H4 (cell line): Measurements from ENCODE around the gene CNNM4. TPM values are rescaled to one million over a fixed set of nuclear protein-coding genes. Genes with fewer than 3 reads are reported as not detected.
A peak's percentile ranks its signal among the peaks of the same experiment; 100 is the strongest.

Experiments used
- DNase-seq: peaks from one replicate; pipeline ENCODE4 v3.0.0-alpha.2; 2015; ENCODE audit warnings: low spot score
- total RNA-seq: library from RNA; depleted of rRNA; stranded (reverse); fragments of >200 nt; shearing (Covaris generic); gene quantifications from 2 replicates; pipeline ENCODE4 v1.2.3, GENCODE V29; 2014

Gene CNNM4
- total RNA-seq, 1 experiment from 2014 or later: 3.4 TPM

DNA sequence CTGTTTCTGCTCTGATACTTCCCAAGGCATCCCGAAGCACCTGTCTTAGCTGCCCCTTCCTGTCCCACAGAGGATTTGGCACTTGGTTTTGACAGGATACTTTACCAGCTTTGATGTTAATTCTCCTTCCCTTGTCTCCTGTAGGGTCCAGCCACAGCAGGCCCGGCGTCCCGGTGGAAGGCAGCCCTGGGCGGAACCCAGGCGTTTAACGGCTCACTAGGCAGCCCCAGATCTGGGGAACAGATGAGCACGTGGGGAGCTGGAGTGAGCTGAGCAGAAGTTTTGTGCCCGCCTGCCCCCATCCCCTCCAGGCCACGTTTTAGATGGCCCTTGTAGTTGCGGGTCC, 71.7 kb downstream of the CNNM4 start:
- DNase-seq: no peak

DNA sequence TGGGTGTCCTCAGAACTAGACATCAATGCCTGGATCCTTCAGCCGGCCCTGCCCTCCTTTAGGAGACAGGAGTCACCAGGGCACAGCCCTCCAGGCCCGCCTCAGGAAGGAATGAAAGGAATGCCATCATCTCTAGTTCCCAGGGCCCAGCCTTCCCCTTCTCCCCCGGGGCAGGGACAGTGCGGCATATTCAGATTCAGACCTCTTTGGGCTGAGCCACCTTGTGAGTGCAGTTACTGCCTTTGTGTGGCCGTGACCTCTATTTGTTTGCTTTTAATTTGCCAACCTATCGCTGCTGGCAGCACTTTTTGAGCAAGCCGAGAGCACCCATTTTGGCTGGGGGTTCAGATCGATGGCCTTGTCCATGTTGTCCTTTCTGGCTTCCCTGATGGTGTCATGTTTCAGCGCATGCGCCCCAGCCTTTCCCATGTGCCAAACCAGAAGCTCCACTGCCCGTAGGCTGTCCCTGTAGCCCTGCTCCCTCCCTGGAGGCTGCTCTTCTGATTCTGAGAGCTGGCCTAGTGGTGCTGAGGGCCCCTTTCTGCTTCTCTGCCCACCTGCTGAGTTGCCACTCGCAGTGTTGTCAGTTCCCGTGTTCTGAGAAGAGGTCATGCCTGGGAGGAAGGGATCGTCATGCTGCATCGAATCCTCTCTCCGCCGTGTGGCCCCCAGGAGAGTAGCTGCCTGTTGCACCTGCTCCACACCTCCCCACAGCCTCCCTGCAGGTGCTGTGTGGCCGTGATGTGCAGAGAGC, 72.2 kb downstream of the CNNM4 start:
- DNase-seq: no peak

DNA sequence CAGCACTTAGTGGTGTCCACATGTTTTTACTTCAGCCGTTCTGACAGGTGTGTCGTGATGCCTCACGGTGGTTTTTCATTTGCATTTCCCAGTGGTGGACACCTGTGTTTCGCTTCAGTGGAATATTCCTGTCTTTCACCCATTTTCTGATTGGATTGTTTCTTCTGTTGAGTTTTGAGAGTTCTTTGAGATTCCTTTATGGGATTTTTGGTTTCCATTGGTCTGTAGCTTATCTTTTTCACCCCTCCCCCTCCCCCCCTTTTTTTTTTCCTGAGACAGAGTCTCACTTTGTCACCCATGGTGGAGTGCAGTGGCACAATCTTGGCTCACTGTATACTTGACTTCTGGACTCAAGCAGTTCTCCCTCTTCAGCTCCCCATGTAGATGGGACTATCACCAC, 75.1 kb downstream of the CNNM4 start:
- no peak for DNase-seq

DNA sequence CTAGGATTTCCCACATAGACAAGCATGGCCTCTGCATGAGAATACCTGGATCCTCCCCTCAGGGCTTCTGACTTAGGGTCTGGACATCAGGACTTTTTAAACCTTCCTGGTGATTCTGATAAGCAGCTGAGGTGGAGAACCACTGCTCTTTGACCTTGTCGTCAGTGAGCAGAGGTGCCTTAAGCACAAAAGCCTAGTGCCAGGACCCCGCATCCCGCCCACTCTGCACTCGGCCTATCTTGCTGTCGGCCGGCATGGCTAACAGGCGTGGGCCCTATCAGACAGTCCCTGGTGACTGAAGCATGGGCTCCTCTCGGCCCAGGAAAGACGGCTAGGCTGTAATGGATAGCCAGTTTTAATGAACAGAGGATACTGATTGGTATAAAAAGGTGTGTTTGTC, 76.9 kb downstream of the CNNM4 start:
- no peak for DNase-seq

DNA sequence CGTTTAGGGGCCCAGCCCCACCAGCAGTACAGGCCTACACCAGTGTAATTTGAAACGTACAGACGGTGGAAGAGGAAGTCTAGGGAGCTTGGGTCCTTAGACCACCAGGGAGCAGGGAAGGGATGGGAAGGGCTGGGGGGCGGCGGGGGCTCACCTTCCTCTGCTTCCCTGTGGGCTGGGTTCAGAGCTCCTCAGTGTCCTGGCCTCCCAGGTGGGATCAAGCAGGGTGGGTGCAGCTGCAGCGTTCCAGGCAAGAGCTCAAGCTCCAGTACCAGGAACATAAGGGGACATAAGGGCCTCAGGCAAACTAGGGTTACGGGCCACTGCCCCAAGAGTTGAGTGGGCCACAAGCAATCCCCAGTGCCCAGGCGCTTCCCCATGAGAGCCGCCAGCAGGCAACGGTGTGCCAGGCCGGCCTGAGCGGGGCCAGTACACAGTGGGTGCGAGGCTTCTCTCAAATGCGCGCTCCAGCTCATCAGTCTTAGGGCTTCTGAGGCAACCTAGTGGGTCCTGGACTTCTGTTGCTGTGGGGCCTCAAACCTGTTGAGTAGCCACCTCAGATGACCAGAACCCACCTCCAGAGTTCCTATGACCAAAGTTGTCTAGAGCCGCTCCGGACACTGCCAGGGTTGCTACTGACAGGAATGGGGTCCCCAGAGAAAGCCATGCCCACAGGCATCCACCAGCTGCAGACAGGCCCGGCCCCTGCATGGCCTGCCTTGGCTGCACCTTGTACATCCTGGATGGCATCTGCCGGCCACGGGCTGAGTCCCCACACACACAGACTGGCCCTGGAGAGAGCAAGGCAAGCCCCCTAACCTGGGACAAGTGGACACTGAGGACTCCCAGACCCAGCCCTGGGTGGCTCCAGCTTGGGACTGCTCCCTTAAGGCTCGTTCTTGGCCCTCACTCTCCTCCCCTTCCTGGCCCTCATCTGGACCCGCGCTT, 77.9 kb downstream of the CNNM4 start:
- no peak for DNase-seq

DNA sequence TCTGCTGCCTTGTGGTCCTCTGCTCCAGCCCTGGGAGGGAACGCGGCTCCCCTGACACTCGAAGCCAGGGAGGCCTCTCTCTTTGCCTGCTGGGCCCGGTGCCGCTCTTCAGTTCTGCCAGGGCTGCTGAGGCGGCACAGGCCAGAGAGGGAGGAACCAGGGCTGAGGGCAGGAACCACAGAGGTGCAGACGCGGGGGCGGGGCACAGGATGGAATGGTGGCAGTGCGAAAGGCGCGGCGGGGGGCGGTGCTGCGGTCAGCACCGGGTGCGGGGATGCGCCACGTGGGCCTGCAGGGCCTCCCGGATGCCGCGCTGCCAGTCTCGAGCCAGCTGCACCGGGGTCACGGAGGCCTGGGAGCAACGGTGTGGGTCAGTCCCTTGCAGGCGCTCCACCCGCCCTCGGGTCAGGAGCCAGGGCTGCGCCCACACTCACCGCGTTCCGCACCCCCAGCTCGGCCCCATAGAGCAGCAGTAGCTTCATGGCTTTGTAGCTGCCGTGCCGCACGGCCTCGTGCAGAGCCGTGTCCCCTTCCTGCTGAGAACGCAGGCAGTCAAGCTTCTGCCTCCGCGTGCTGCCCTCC, 78.7 kb downstream of the CNNM4 start:
- DNase-seq: no peak

DNA sequence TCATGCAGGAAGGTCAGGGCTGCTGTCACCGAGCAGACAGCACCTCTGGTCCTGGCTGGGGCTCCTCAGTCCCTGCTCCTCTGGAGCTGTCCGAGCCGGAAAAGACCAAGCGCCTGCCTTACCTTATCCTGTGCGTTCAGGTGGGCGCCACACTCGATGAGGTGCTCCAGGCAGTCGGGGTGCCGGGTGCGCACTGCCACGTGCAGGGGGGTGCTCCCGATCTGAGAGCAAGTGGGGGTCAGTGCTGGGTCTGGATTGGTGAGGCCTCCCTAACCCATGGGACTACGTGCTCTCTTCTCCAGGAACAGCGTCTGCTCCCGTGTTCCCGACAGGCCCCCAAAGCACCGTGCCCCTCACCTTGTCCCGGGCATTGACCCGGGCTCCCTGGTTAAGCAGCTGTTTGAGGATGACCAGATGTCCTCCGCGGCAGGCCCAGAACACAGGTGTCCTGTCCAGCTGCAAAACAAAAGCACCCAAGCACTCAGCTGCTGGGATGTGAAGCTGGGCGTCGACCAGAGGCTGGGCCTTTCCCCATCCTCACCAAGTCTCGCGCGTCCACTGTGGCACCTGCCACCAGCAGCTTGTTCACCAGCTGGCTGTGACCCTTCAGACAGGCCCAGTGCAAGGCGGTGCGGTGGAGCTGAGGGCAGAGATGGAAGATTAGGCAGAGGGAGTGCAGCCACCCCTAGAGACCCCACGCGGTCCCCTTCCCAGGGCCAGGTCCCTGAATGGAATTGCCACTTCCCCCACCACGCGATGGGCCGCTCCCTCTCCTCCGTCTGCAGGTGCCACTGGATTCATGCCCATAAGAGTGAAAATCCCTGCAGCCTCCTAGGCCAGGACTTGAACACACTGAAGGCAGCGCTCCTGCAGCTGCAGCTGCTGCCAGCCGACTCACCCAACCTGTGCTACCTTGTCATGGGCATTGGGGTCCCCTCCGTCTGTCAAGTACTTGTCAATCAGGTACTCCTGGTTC, 79.5 kb downstream of the CNNM4 start:
- DNase-seq: no peak

DNA sequence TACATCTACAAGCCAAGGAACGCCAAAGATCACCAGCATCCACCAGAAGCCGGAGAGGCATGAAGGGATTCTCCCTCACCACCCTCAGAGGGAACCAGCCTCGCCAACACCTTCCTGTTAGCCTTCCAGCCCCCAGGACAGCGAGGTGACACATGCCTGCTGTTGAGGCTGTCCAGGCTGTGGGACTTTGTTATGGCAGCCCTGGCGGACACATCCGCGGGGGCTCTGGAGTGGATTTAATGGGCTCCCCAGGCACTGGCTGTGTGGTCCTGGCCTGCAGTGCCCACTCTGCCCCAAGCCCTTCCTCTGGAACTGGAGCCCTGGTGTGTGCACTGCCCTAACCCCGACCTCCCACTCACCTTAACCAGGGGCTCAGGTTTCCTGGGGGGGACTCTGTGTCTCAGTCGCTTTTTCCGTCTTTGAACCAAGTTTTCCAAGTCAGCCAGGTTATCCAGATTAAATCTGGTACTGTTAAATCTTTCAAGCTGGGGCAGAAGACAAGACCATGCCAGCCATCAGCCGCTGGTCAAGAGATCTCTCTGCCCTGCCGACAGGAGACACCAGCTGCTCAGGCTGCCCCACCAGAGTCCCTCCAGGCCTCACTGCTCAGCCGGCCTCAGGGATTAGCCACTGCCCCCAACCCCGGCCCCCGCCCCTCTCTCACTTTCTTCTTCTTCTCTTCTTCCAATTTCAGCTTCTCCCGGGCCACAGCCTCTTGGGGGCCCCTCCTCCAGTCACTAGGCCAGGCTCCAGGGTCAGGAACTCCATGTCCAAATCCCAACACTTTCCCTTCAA, 81.2 kb downstream of the CNNM4 start:
- DNase-seq: no peak

DNA sequence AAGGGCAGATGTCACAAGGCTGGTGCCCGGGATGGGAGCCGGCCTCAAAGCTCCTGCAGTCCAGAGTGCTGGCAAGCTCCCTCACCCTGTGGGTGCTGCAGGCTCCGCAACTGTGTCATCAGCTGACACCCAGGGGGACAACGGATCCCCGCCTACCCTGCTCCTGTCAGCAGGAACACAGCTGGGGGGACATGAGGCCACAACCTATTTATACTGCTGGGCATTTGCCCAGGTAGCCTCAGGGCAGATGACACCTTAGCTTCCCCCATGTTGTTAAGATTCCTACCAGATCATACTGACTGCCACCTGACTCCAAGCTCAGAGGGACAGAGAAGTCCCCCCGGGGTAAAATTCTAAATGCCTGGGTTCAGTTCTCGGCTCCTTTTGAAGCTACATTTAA, 81.9 kb downstream of the CNNM4 start:
- DNase-seq: no peak

DNA sequence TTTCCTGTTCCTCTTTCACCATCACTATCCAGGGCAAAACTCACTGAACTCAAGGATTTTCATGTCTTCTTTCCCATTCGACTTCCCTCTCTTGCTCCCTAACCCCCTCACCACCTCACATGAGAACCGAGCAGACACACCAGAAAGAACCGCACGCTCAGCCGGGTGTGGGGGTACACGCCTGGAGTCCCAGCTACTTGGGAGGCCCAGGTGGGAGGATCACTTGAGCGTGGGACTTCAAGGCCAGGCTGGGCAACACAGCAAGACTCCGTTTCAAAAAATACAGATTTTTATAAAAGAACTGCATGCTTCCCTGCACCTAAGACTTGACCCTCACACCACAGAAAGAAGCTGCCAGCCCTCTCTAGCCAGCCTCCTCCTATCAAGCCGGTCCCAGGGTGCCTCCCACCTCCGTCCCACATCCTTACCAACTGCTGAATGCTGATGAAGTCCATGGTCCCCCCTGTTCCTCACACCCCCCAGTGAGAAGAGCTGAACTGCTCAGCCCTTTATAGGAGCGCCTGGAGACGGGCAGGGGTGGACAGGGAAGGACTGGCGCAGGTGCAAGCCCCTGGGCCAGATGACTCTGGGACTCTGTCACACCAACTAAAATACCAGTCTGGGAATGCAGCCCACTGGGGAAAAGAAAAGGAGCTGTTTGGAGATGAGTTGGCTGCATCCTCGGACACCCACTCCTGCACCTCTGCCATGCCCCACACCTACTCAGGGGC, 83.0 kb downstream of the CNNM4 start, which contains the start of gene ANKRD23:
TSS of gene ANKRD23 (minus strand) at position 484 of the 731 bp plus-strand sequence. CDS start at position 455, 29 bp downstream.
- no peak for DNase-seq

DNA sequence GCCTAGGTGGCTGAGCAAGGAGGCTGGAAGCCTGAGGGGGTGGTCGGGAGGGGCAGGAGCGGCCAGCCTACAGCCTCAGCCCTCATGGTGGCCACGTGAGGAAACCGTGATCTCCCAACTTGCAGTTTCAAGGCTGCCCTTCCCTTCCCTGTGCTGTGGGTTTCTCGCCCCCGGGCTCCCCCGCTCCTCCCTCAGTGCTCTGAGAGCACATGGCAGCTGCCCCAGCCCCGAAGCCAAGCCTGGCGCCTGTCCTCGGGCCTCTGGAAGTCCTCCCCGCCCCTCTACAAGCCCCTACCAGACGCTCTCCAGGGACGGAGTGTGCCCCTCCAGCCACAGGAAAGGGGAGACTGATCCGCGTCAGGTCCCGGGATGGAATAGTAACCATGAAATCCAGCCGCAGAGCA, 83.7 kb downstream of the CNNM4 start:
- DNase-seq: no peak

DNA sequence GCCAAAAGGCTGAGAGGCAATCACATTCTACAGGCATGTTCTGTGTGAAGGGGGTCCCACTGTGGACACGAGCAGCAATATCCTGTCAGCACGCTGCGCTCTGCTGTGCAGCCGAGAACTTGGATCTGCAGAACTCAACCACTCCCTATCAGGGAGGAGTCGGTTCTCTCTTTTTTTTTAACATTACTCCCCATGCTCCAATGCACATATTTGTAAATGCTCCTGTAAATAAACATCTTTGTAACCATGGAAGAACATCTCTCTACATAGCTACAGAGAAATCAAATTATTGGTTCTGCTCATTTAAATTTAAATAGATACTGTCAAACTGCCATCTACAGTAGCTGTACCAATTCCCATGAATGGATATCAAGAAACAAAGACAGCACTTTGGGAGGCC, 86.1 kb downstream of the CNNM4 start:
- no peak for DNase-seq

DNA sequence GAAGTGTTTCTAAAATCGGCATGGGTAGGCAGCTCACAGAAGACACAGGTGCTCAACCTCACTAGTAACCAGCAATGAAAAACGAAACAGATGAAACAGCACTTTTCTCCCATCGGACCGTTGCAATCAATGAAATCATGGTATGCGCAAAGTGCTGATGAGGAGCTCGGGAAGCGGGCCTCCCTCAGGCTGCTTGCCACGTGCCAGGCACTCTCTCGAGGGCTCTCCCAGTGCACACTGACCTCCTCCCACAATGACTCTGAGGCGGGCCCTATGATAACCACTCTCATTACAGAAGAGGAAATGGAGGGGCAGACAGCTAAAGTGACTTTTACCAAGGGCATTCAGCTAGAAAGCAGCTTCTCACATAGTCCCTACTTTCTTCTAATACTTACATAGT, 86.9 kb downstream of the CNNM4 start:
- DNase-seq: no peak

DNA sequence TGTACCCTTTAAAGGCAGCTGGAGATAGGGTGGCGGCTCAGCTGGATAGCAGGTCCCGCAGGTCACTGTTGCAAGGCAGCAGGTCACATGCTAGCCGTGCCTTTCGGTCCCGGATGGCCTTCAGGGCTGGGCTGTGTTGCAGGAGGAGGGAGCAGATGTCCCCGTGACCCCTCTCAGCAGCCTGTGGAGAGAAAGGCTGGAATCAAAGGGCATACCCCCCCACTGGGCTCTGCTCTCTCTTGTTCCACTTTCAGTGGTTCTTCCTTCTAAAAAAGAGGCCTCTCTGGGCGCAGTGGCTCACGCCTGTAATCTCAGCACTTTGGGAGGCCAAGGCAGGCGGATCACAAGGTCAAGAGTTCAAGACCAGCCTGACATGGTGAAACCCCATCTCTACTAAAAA, 87.6 kb downstream of the CNNM4 start:
- no peak for DNase-seq

DNA sequence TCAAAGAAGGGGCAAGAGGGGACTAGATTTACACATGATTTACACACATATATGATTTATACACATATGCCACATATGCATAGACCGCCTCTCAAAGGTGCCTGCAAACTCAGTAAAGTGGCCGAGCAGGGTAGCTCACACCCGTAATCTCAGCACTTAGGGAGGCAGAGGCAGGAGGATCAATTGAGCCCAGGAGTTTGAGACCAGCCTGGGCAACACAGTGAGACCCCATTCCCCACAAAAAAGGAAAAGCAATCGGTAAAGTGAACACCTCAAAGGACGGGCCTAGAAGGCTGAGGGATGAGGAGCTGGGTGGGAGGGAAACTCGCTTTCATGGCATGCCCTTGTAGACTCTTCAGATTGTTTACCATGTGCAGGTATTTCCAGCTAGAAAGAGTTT, 92.0 kb downstream of the CNNM4 start:
- no peak for DNase-seq

DNA sequence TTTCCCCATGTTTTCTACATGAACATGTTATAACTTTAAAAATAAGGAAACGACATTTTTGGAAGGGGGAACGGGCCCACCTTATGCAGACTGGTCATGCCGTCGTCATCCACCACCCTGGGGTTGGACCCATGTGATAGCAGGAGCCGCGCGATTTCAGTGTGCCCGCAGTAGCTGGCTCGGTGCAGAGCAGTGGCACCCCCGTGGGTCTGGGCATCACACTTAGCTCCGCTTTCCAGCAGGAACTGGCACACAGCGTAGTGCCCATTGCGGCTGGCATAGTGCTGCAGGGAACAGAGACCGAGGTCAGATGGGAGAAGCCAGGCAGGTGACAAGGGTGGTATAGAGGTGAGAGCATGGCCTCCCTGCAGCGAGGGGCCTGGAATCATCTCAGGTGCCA, 92.6 kb downstream of the CNNM4 start:
- no peak for DNase-seq

DNA sequence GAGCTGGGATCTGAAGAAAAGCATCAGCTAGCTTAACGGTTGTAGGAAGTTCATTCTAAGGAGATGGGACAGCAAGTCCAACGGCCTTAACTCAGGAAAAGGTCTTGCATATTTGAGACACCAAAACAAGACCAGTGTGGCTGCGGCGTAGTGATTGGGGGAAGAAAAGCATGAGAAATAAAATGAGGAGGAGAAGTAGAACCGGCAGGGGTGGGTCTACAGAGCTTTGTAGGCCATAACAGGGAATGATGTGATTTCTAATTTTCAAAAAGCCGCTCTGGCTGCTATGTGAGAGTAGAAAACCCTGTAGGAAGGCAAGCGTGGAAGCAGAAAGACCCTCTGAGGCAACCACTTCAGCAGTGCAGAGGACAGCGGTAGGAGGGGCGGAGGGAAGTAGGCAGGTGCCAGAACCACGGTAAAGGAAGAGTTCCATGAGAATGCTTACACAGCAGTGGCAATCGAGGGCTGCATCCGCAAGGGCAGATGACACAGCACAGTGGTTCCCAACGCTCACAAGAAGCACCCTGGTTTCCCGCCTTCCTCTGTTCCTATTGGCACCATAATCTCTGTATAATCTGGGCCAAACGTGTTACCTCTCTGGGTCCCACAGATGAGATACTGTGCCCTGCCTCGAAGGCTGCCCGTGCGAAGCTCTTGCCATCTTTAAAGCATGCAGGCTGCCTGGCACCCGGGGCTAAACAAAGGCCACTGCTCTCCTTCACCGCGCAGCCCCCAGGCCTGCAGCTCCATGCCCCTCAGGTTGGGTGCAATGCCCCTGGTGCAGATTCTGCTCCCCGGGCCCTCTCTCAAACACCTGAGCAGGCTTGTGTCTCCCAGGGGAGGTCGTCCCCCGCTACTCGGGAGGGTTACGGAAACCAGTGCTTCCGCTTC, 96.3 kb downstream of the CNNM4 start:
- DNase-seq: no peak

DNA sequence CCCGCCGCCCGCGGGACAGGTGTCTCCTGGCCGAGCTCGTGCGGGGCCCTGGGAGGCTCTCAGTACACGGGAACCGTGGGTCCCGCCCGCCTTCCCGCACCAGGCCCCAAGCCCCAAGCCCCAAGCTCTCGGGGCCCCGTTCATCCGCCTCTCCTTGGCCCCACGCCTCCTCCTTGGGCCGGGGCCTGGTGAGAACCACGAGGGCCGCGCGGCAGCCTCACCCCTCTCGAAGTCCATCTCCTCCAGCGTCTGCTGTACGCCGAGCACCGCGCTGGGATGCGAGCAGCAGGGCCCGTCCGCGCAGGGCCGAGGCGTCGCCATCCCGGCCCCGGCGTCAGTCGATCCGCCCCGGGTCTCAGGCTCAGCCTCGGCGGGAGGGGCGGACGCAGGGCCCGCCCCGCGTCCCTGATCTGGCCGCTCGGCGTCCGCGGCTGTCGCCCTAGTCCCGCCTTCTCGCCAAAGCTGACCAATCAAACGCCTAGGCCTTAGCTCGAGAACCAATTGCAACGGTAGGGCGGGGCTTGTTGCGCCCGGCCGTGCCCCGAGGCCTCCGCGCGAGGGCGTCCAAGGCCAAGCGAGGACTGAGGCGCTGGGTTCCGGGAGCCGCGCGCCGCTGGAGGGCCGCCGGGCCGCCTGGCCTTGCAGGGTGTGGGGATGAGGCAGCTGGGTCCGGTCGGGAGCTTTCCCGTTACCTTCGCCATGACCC, 97.1 kb downstream of the CNNM4 start, which contains the start of gene ANKRD39:
TSS of gene ANKRD39 (minus strand) at position 350 of the 706 bp plus-strand sequence. CDS start at position 321, 29 bp downstream.
- DNase-seq: peak; percentile 96
